ENCODE measurements around the gene SLX9.

The SLX9 gene

GRCh38 chr21:44991538-44992483 lies 52.0 kb downstream of the SLX9 start:
- no peak for DNase-seq (ENCODE audit: low spot score)

DNA sequence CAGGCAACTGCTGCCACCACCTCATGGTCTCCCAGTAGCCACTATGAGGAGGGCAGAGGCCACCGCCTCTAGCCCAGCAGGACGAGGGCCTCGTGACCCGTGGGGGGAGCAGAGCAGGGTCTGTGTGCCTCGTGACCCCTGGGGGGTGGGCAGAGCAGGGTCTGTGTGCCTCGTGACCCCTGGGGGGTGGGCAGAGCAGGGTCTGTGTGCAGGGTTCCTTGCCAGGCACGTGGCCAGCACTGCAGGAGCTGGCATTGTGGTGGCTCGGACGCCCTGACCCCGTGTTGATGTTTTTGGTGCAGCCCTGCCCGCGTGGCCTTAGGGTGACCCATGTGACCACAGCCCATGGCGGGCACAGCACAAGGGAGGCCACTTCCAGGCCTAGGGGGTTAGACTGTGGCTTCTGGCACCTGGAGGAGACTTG lies 52.8 kb downstream of the SLX9 start:
- no peak for DNase-seq (ENCODE audit: low spot score)

- no peak for DNase-seq (ENCODE audit: low spot score)
Observed at GRCh38 chr21:44993321-44994046, 53.7 kb downstream of the SLX9 start.

- DNase-seq (ENCODE audit: low spot score), result no peak
Observed at GRCh38 chr21:44994047-44994694, 54.3 kb downstream of the SLX9 start.

DNA sequence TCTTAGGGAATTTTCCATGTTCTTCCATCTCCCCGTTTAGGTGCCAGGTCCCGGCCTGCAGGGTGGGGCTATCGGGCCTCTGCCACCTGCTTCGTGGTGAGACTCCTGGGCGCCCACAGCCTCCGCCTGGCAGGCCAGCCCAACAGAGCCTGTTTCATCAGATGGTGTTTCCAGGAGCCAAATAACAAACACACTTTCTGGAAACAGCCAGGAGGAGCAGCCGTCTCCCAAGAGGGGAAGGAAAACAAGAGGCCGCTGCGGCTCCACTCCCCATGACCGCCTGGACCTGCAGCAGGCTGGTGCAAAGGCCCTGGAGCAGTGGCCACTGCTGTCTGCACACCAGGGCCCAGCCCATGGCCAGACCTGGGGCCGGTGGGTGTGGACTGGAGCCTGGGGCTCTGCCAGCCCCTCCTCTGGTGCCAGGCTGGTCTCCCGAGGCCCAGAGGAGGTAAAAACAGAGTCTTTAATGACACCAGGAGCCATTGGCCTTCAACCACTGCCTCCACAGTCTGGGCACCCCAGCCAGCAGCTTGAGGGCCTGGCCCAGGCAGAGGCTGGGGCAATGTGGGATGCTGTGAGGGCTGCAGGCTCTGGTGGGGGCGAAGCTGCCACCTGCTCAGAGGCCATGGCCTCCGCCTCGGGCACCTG lies 55.0 kb downstream of the SLX9 start:
- no peak for DNase-seq (ENCODE audit: low spot score)

DNA sequence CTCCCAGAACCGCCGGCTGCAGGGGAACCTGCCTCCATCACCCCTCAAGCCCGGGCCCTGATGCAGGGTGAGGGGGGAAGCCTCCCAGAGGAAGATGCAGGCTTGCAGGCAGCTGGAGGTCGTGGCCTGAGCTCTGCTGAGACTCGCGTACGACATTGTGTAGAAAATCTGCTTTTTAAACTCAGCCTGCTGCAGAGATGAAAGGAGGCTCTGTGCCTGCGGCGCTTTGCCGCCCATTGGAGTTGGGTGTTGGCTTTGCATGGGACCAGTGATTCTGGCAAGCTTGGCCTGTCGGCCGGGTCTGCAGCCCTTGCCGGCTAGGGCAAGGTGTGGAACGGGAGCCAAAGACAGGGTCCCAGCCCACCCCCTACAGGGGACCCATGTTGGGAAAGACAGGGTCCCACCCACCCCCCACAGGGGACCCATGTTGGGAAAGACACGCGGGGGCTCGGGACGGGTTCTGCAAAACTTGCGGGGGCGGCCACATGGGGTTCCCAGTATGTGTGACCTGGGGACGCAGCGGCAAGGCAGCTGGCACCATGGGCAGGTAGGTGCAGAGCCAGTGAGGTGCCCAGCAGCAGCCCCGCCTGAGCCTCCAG lies 55.6 kb downstream of the SLX9 start:
- no peak for DNase-seq (ENCODE audit: low spot score)

DNA sequence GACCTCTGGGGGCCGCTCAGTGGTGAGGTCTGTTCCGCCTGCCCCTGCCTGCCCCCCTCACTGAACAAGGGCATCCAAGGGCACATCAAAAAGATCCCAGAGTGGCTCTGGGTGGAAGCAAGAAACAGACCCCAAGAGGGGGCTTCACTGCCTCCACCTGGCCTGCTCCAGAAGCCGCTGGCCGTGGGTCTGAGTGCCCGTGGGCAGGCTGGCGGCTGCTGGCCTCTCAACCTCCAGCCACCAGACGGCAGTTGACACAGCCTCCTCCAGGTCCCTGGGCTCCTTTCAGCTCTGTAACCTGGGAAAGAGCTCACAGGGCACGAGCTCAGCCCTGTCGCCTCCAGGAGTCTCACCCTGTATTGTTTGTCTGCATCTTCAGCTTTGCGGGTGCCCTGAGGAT lies 56.3 kb downstream of the SLX9 start:
- no peak for DNase-seq (ENCODE audit: low spot score)

GRCh38 chr21:44996501-44996921 lies 56.7 kb downstream of the SLX9 start:
- no peak for DNase-seq (ENCODE audit: low spot score)

- DNase-seq (ENCODE audit: low spot score), result no peak
Observed at GRCh38 chr21:44996983-44997936, 57.4 kb downstream of the SLX9 start.

DNA sequence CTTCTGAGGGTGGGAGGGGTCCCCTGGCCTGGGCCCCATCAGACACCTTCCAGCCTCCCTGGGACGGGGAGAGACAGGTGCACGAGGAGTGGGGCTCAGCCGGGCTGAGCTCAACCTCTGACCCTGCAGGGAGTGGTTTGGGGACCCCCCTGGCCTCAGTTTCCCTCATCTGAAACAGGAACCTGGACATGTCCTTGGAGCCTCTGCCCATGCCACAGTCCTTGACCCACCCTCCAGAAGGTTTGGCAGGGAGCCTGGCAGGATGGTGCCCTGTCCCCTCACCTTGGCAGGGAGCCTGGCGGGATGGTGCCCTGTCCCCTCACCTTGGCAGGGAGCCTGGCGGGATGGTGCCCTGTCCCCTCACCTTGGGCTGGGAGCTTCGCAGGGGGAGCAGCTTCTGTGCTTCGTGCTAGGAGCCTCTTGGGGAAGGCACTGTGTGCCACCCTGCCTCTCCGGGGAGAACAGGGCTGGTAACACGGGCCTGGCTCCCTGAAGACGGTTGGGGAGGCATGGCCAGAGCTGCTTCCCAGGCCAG lies 58.3 kb downstream of the SLX9 start:
- no peak for DNase-seq (ENCODE audit: low spot score)

DNA sequence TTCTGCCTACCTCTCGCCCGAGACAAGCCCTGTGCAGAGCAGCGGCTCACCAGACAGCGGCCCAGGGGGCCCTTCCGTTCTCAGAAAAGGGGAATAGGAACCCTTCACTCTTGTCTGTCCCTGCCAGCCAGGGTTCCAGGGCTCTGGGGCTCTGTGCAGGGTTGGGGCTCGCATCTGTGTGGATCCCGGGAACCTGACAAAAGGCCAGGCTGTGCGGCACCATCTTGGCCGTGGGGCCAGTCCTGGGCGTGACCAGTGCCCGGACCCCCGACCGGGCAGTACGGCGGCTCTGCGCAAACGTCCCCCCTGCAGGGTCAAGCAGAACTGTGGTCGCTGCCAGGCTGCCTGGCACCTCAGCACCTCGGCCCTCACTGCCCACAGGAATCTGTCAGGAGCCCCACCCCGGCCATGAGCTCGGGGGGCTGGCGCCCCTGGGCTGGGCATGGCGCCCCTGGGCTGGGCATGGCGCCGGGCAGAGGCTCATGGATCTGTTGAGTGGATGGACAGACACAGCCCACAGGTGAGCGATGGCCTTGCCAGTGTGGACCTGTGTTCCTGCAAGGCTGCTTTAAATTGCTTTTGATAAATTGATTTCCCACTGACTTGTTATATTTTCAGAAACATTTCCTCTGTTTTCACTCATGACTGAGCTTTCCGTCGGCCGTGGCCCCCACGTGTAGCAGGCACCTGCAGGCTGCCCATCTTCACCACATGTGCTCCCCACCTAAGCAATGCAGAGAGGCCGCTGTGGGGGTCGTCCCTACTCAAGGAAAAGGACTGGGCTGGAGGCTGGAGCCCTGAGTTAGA lies 59.0 kb downstream of the SLX9 start:
- DNase-seq (ENCODE audit: low spot score), result no peak

DNA sequence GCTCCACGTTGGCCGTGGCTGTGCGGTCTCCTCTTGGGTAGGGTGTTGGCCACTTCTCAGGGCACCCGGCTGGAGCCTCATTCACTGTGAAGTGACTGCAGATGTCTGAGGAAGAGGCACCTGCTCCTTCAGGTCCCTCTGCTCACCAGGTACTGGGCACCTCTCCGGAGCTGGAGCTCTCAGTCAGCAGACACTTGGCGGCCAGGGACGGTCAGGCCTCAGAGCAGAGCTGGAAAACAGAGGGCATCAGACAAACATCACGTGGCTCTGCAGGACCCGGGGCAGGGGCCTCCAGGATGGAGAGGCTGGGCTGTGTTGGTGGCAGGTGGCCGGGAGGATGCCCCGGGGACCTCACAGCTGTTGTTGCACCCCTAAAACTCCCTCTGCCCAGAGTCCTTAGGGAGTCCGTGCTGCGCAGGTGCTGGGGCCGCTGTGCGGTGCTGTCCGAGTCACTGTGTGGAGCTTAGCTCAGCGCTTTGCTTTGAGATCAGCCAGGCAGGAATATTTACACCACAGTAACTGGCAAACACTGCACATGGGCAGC lies 59.7 kb downstream of the SLX9 start:
- DNase-seq (ENCODE audit: low spot score), result no peak

- no peak for DNase-seq (ENCODE audit: low spot score)
Observed at GRCh38 chr21:44999972-45000636, 60.3 kb downstream of the SLX9 start.

- DNase-seq (ENCODE audit: low spot score), result no peak
Observed at GRCh38 chr21:45000637-45001133, 60.9 kb downstream of the SLX9 start.

DNA sequence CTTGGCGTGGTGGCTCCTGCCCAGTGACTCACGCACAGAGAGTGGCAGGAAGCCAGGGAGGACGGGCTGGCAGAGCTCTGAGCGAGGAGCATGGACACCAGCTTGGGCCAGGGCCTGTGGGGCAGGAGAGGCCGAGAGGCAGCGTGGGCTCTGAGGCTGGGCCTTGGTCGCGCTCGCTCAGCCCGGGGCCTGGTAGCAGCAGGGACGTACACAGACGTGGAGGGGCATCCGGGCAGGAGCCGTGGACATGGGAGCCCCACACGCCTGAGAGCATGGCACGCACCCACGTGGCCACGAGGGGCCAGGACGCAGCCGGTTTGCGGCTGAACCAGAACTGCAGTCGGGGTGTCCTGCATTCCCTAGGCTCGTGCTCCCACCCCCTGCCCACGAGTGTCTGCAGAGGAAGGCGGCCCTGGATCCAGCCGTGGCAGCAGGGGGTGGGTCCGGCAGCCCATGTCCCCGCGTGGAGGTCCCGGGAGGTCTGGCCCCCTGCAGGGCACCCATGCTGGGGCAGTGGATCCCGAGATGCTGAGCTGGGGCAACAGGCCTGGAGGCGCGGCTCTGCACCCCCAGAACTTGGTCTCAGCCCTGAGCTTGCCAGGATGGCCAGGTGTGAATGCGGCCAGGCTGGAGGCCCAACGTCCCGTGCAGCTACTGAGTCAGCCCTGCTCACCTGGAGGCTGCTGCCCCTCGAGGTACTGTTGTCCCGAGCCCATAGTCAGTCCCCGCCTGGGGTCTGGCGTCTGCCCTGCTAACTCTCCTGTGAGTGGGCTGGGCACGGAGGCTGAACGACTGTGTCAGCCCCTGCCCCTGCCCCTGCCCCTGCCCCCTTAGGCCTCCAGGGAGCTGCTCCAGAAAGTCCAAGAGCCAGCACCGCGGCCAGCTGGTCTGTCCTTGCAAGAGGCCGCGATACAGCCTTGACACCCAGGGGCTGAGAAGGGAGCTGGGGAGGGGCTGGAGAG lies 61.6 kb downstream of the SLX9 start:
- no peak for DNase-seq (ENCODE audit: low spot score)

- DNase-seq (ENCODE audit: low spot score), result no peak
Observed at GRCh38 chr21:45002381-45003204, 62.8 kb downstream of the SLX9 start.
